Thyroid gland (tissue), 4 donors: ENCODE measurements around the gene MAS1L. TPM values are rescaled to one million over a fixed set of nuclear protein-coding genes. Genes with fewer than 3 reads are reported as not detected.

ENCODE experiments used
- DNase-seq, 2 donors: peaks; one replicate each; pipeline ENCODE4 v3.0.0-alpha.2; 2019
- H3K27ac ChIP-seq, 3 donors: fragments of 200-600 bp; sonication (generic); 1 replicate in 2 of 3; 2 replicates in 1 of 3; pipeline ENCODE4 v1.5.1; 2016 to 2019; ENCODE audit warnings: mild to moderate bottlenecking in 1 of 3, moderate library complexity in 1 of 3
- H3K27me3 ChIP-seq: fragments of 200-600 bp; sonication (generic); one replicate; pipeline ENCODE4 v1.5.1; 2019
- H3K36me3 ChIP-seq, 2 donors: fragments of 200-600 bp; sonication (generic); one replicate each; pipeline ENCODE4 v1.5.1; 2016 to 2019
- H3K4me1 ChIP-seq, 2 donors: fragments of 200-600 bp; sonication (generic); one replicate each; pipeline ENCODE4 v1.5.1; 2017 to 2019
- H3K4me3 ChIP-seq, 3 donors: fragments of 200-600 bp; sonication (generic); replicated peaks in 1 of 3; 1 replicate in 2 of 3; 2 replicates in 1 of 3; pipeline ENCODE4 v1.5.1; 2016; ENCODE audit warnings: mild to moderate bottlenecking in 1 of 3
- H3K9me3 ChIP-seq: fragments of 200-600 bp; sonication (generic); one replicate; pipeline ENCODE4 v1.5.1; 2017
- CTCF ChIP-seq, 6 experiments: fragments of 200-600 bp in 3 of 6; fragments of 450-650 bp in 3 of 6; sonication (generic) in 3 of 6; IDR thresholded peaks; one replicate each; pipeline ENCODE4 v1.5.1; 2016 to 2019; ENCODE audit warnings: antibody characterized with exemption in 6 of 6, mild to moderate bottlenecking in 2 of 6, inconsistent platforms in 1 of 6, moderate library complexity in 1 of 6
- POLR2A ChIP-seq, 2 donors: fragments of 450-650 bp; IDR thresholded peaks; one replicate each; pipeline ENCODE4 v1.6.1; 2017; ENCODE audit warnings: antibody characterized with exemption in 2 of 2, mild to moderate bottlenecking in 2 of 2, moderate library complexity in 1 of 2
- WGBS, 2 donors: methylation state at CpG; one replicate each; pipeline ENCODE4 v1.1.5; 2017; 5-methylcytosine and 5-hydroxymethylcytosine counted together
- intact Hi-C: fragments of 100-400 bp; cut with DNase I; formaldehyde crosslinking; loops from one replicate; pipeline ENCODE4 v1.15.1; 2023
- total RNA-seq, 4 donors: library from RNA; depleted of rRNA; stranded (reverse); fragments of >200 nt; gene quantifications; one replicate each; pipeline ENCODE4 v1.2.3, GENCODE V29; 2016

The MAS1L gene
- total RNA-seq, 4 donors from 2014 or later: not detected

- DNase-seq: no peak
- intact Hi-C loops: no loop called here
- no peaks in the 10 kb centered on the region for H3K4me1 ChIP-seq
- 95 to 100% methylated on average over 3 of the region's 3 CpGs for WGBS, 2 donors
- TF ChIP-seq POLR2A (IDR thresholded peaks at IDR 0.05): no peak
- no peak for TF ChIP-seq CTCF (IDR thresholded peaks at IDR 0.05)
- no peaks in the 10 kb centered on the region for H3K9me3 ChIP-seq
- no peak overlapping the region for H3K4me3 ChIP-seq
- no peak overlapping the region for H3K27ac ChIP-seq
- no peaks in the 10 kb centered on the region for H3K36me3 ChIP-seq
- H3K27me3 ChIP-seq: no peaks in the 10 kb centered on the region
Measured at GRCh38 chr6:29505808-29506207, 18.1 kb upstream of the MAS1L start.

GRCh38 chr6:29504961-29505360, 17.2 kb upstream of the MAS1L start:
- TF ChIP-seq CTCF (IDR thresholded peaks at IDR 0.05): no peak
- no peak for TF ChIP-seq POLR2A (IDR thresholded peaks at IDR 0.05)
- no peak for DNase-seq
- Histone ChIP-seq H3K36me3 (no peaks in the 10 kb centered on the region), H3K4me1 (no peaks in the 10 kb centered on the region), H3K27me3 (no peaks in the 10 kb centered on the region), H3K9me3 (no peaks in the 10 kb centered on the region), H3K27ac (no peak overlapping the region), H3K4me3 (no peak overlapping the region)
- WGBS, 2 donors: 70 to 78% methylated on average over 2 of the region's 2 CpGs
- intact Hi-C loops: no loop called here

GRCh38 chr6:29502597-29502996, 14.8 kb upstream of the MAS1L start:
- WGBS, 2 donors: 81 to 86% methylated on average over 5 of the region's 5 CpGs
- H3K27me3 ChIP-seq: no peaks in the 10 kb centered on the region
- no peak overlapping the region for H3K27ac ChIP-seq
- H3K4me1 ChIP-seq: no peaks in the 10 kb centered on the region
- no peaks in the 10 kb centered on the region for H3K36me3 ChIP-seq
- no peak for DNase-seq
- TF ChIP-seq POLR2A (IDR thresholded peaks at IDR 0.05) (no peak), CTCF (IDR thresholded peaks at IDR 0.05) (no peak)
- no peaks in the 10 kb centered on the region for H3K9me3 ChIP-seq
- intact Hi-C loops: no loop called here
- no peak overlapping the region for H3K4me3 ChIP-seq

GRCh38 chr6:29502181-29502580, 14.4 kb upstream of the MAS1L start:
- H3K27ac ChIP-seq: no peak overlapping the region
- H3K4me1 ChIP-seq: no peaks in the 10 kb centered on the region
- TF ChIP-seq CTCF (IDR thresholded peaks at IDR 0.05): no peak
- TF ChIP-seq POLR2A (IDR thresholded peaks at IDR 0.05): no peak
- H3K4me3 ChIP-seq: no peak overlapping the region
- no peaks in the 10 kb centered on the region for H3K27me3 ChIP-seq
- intact Hi-C loops: no loop called here
- no peaks in the 10 kb centered on the region for H3K36me3 ChIP-seq
- 89 to 97% methylated on average over 3 of the region's 3 CpGs for WGBS, 2 donors
- no peaks in the 10 kb centered on the region for H3K9me3 ChIP-seq
- no peak for DNase-seq

GRCh38 chr6:29501106-29501505, 13.3 kb upstream of the MAS1L start:
- H3K9me3 ChIP-seq: no peaks in the 10 kb centered on the region
- H3K4me3 ChIP-seq: no peak overlapping the region
- H3K27ac ChIP-seq: no peak overlapping the region
- intact Hi-C loops: no loop called here
- H3K27me3 ChIP-seq: no peaks in the 10 kb centered on the region
- DNase-seq: no peak
- WGBS, 2 donors: 81 to 82% methylated on average over 6 of the region's 6 CpGs
- no peaks in the 10 kb centered on the region for H3K4me1 ChIP-seq
- TF ChIP-seq POLR2A (IDR thresholded peaks at IDR 0.05): no peak
- TF ChIP-seq CTCF (IDR thresholded peaks at IDR 0.05): no peak
- no peaks in the 10 kb centered on the region for H3K36me3 ChIP-seq
